PC-3 (cell line): ENCODE measurements around the gene GDA.

ENCODE experiments used
- EZH2 ChIP-seq: fragments of 300-600 bp; sonication (generic); IDR thresholded peaks from one replicate; pipeline ENCODE4 v1.6.1; 2017; ENCODE audit warnings: antibody characterized with exemption, mild to moderate bottlenecking, low read length; ENCODE audit not compliant: unreplicated experiment
- EZH2phosphoT487 ChIP-seq: fragments of 300-600 bp; sonication (generic); IDR thresholded peaks from 2 replicates; pipeline ENCODE4 v1.6.1; 2018; ENCODE audit warnings: mild to moderate bottlenecking, antibody characterized with exemption, low read length, borderline replicate concordance
- TF ChIP-seq, protein P1 (sequence below): fragments of 300-600 bp; sonication (generic); conservative IDR thresholded peaks from 2 replicates; pipeline ENCODE4 v1.5.1; 2017; ENCODE audit warnings: antibody characterized with exemption, low read depth, mild to moderate bottlenecking, low read length

DNA sequence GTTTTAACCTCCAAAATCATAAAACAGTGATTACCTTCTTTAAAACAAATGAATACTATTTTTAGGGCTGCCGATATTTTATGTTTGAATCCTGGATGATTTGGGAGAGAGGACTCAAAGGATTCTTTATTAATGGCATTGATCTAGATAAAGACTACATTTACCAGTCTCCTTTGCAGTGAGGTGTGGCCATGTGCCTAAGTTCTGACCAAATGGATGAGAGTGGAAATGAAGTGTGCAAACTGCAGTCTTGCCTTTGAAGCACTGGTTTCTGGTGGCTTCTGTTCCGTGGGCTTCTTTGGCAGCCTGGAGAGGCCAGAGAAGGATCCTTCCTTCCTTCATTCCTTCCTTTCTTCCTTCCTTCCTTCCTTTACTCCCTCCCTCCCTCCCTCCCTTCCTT lies 24.3 kb upstream of the GDA start:
- TF ChIP-seq, protein P1, sequence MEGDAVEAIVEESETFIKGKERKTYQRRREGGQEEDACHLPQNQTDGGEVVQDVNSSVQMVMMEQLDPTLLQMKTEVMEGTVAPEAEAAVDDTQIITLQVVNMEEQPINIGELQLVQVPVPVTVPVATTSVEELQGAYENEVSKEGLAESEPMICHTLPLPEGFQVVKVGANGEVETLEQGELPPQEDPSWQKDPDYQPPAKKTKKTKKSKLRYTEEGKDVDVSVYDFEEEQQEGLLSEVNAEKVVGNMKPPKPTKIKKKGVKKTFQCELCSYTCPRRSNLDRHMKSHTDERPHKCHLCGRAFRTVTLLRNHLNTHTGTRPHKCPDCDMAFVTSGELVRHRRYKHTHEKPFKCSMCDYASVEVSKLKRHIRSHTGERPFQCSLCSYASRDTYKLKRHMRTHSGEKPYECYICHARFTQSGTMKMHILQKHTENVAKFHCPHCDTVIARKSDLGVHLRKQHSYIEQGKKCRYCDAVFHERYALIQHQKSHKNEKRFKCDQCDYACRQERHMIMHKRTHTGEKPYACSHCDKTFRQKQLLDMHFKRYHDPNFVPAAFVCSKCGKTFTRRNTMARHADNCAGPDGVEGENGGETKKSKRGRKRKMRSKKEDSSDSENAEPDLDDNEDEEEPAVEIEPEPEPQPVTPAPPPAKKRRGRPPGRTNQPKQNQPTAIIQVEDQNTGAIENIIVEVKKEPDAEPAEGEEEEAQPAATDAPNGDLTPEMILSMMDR: no peak
- TF ChIP-seq EZH2: no peak
- no peak for TF ChIP-seq EZH2phosphoT487
